T-helper 2 cell treated with Interferon-gamma antibody and Interleukin-4, amounts not matched to agents 100 ng/mL and 5 ng/mL, for 36 hours (primary cell): ENCODE results near the gene TSEN15. TPM values are rescaled to one million over a fixed set of nuclear protein-coding genes. Genes with fewer than 3 reads are reported as not detected.

Source experiments
- intact Hi-C: fragments of 100-400 bp; cut with micrococcal nuclease; formaldehyde crosslinking; loops from one replicate; pipeline ENCODE4 v1.15.1; 2023
- total RNA-seq: library from RNA; stranded (reverse); gene quantifications from 2 replicates; pipeline ENCODE4 v1.2.3, GENCODE V29; 2022

The TSEN15 gene
- total RNA-seq: 42.0 and 44.5 TPM in 2 replicates

DNA sequence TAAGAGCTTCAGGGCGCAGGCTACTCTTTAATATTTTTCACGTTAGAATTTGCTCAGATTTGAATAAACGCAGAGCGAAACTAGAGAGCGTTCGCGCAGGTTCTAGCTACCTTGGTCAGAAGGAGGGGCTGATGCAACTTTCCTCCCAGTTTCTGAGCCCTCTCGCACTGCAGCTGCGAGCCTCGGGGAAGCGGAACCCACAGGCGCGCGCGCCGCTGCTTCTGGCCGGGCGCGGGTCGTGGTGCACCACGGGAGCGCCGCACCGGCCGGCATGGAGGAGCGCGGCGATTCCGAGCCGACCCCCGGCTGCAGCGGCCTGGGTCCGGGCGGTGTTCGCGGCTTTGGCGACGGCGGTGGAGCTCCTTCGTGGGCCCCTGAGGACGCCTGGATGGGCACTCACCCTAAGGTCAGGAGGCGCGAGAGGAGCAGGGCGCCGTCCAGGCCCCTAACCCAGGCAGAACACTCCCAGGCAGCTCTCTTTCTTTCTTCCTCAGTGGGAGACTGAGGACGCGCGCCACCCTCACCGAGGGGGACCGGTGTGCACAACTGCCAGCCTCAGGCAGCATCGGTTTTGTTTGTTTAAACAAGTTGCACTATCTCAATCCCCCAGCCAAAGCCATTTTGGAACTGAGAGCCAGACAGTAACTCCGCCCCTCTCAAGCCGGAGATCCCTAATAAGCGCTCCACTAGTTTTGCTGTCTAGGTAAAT is at the start of gene TSEN15:
Gene TSEN15, plus strand, starts transcription at position 246 of the 709 bp plus-strand sequence. Its CDS starts 26 bp downstream, at position 272.
- intact Hi-C loops: loop anchor here (1.0 to 10.0 kb wide), 11 partner anchors 14 to 1106 kb away; partner anchors contain the start of genes APOBEC4, ARPC5, C1orf21 and COLGALT2

DNA sequence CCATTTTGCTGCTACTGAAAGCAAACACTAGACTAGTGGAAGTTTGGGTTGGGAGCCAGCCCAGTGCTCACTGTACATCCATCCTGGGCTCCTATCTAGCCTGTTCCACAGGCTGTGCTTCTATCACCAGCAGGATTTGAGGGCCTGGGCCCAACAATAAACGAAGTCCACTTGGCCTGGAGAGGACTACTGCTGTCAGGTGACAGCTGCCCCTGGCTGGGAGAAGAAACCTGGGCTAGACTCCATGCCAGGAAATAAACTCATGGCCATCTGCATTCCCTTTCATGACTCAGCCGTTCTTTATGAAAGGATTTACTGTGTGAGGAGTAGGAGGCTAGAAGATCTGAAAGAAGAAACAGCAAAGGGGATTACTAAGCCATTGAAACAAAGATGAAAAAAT is 49.5 kb upstream of the TSEN15 start:
- intact Hi-C loops: no loop called here

DNA sequence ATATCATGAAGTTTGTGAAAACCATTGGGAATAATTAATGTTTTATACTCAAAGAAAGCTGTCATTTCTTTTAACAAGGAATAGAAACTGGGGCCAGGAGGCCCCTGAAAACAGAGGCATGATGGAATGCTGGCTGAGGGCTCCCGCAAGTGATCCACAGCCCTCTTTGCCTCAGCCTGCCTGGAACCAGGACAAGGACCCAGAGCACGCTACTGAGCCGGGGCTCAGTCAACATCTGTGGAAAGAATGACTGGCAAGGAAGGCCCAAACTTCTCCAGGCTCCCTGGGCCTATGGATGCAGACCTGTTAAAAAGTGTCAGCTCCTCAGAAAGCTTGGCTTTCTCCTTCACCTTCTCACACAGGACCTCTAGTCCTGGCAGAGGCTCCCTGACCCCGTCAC is 46.6 kb upstream of the TSEN15 start:
- intact Hi-C loops: no loop called here

DNA sequence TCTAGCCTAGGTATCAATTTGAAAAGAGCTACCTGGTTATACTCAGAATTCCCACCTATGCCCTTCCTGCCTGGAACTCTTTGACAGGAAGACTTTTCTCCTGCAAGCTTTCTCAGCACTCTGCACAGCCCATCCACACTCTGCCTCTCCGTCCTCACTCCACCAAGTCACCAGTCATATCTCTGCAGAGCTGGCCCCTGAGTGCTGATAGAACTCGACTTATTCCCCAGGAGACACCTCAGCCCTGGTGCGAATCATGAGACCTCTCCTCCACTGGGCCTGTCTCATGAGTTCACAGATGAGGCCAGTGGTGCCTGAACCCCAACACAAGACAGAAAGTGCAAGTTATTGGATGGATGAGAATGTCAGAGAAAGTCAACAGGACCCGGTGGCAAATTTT is 46.0 kb upstream of the TSEN15 start:
- intact Hi-C loops: no loop called here

DNA sequence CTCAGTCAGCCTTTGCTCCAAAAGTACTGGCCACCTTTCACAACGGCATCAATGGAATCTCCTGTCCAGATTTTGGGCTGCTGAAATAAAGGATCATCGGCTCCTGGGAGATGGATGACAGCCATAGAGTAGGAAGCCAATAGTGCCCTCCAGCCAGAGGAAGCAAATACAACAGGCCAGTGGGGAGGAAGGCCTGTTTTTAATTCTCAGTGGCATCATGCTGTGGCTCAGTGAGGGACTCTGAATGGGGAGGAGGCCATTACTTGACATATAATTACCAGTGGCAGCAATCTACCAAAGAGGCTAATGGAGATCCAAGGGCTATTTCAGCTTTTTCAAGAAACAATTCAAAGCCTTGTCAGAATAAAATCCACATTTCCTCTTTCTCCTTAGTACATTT is 40.7 kb upstream of the TSEN15 start:
- intact Hi-C loops: no loop called here

DNA sequence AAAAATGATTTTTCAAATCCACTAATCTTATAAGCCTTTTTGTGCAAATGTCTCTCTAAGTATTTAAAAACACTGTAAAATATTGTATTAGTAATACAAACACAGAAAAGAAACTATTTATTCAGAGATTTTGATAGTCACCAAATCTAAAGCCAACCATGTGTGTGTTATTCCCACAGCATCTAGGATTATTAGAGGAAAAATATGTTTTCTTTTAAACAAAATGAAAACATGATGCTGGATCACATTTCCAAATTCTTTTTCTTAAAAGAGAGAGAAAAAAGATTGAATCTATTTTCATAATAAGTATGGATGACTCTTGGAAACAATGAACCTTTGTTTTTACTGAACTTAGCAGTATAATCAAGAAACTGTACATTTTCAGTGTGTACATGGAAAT is 39.3 kb upstream of the TSEN15 start:
- intact Hi-C loops: no loop called here

DNA sequence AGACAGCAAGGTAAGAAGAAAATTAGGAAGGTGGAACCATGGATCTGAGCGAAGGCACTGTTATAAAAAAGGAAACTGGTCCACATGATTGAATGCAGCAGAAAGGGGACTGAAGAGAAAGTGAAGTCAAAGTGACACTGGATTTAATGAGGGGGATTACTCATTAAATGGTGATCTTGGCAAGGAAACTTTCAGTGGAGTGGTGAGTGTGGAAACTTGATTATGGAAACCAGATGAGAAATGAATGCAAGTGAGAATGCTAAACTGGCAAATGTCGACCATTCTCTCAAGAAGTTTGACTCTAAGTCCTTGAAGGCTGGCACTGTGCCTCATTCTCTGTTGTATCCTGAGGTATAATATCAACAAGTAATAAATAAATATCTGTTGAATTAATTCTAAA is 37.3 kb upstream of the TSEN15 start:
- intact Hi-C loops: no loop called here

DNA sequence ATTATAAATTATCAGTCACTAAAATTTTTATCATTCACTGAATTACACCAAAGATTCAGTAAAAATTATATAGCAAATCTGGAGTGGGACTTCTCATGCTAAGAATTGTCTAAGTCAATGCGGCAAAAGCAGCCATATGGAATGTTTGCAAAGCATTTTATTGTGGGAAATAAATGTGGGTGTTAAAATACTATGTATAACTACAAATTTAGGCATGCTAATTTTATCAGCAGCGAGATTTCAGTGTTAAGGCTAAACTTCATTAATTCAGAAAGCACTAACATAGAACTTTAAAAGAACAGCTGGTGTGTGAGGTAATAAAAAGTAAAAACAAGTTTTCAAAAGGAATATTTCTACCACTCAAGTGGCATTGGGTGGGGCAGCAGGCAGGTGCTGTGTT is 35.4 kb upstream of the TSEN15 start:
- intact Hi-C loops: no loop called here

DNA sequence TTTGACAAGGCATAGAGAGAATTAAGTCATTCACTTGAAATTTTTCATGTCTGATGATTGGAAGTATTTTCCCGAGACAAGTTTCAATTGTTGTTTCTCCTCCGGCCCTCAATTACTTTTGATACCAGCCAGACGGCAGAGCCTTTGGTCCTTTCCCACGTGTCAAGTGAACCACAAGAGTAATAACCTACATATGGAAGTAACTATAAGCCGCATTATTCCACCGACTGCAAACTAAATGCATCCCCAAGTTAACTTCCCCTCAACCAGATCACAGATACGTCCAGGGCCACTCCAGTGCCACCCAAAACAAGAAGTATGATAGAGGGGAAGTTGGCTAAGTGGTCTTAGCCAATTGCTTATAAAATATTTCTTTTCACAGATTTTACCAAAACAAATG is 34.2 kb upstream of the TSEN15 start:
- intact Hi-C loops: no loop called here

DNA sequence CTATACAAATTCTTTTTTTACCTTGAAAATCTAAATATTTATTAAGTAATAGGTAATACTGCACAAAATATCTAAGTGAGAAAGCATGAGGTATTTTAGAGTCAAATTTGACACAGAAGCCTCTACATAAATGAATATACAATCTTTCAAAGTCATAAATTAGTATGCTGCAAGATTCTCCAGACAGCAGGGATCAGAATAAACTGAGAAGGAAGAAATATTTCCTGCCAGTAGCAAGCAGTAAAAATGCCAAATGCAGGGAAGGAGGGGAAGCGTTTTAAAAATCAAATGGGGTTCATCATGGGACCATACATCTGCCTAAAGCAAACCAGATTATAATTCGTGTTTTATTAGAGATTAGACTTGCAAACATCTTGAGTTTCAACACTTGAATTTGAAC is 32.9 kb upstream of the TSEN15 start:
- intact Hi-C loops: no loop called here

DNA sequence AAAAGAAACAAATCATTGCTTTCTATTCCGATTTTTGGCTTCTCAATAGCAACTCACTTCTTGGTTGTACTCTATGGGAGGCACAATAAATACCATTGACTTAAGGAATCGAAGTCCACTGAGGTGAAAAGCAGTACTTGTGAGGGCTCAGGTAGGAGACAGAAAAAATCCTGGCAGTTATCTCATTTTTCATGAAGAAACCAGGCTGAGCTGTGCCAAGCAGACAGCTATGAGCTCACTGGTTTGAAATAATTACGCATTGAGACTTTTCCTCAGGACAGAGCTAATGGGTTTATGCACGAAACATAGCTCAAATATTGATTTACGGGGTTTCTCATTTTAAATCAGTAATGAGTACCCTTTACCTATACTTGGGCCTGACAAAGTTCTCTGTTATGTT is 32.5 kb upstream of the TSEN15 start:
- intact Hi-C loops: no loop called here

DNA sequence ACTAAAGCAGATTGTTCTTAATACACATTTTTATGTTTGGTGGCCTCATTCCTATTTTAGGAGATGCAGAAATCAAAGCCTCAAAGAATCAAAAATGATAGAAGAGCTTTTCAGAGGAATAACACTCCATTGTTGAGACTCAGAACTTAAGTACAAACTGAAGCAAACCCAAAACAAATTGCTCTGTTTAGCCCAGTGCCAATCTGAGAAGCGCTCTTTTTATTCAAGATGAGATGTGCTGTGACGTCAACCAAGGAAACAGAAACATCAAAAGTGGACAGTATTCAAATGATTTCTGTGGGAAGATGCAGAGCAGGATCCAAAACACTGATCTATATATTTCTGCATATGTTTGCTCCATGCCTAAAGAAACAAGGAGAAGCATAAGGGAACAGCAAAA is 32.0 kb upstream of the TSEN15 start:
- intact Hi-C loops: no loop called here

DNA sequence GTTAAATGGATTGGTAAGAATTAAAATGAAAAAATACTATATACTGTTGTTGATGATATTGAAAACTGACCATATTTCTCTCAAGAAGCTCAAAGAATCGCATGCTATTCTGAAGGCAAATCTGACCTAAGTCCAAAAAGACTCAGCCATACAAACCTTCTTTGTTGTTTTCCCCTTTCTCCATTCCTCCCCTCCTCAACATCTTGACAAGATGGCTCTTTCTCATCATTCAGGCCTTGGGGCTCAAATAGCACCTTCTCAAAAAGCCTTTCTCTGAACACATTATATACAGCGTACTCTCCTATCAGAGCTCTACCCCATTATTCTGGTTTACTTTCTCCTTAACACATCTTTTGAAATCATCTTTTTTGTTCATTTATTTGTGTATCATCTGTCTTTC is 31.2 kb upstream of the TSEN15 start:
- intact Hi-C loops: no loop called here

DNA sequence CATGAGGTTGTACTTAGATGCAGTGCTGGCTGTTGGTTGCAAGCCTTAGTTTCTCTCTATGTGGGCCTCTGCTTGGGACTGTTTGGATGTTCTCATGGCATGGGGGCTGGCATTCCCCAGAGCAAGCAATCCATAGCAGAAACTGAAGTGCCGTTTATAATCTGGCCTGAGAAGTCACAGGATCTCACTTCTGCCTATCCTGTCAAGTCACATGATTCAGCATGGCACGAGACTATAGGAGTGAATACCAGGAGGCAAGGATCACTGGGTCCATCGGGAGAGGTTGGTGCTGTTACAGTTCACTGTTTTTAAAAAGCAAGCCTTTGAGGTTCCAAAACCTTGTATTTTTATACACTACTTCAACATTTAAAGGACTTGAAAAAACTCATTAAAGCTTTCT is 30.7 kb upstream of the TSEN15 start:
- intact Hi-C loops: no loop called here

DNA sequence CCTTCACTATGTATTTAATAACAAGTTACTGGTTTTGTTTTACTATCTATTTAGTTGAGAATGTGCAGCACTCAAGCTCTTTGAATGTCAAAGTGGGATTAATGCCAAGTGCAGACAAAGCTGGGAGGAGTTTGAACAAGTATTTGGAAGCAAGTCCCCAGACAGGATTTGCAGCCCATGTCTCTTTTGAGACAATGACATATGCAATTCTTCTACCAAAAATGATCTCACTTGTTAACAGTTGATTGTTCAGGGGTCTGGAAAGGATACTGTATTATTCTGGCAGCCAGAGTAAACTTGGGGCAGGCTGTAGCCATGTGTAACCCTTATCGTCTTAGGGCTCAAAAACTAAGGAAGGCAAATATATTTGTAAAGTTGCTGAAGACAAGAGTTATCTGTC is 29.8 kb upstream of the TSEN15 start:
- intact Hi-C loops: no loop called here

DNA sequence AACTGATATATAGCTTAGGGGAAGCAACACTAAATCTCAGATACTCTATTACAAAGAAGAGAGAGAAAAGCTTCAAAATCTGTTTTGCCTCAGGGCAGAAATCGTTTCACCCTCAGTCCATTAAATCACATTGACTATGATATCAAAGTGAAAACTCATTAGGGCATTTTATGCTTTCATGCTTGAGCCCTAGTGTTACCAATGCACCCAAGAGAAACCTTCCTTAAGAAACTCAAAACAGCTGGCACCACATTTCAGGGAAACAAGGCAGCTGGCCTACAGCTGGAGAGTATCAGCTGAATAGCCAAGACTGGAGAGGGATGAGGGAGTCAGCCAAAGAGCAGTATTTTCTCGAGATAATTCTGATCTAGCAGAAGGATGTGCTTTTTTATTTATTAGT is 28.9 kb upstream of the TSEN15 start:
- intact Hi-C loops: no loop called here

DNA sequence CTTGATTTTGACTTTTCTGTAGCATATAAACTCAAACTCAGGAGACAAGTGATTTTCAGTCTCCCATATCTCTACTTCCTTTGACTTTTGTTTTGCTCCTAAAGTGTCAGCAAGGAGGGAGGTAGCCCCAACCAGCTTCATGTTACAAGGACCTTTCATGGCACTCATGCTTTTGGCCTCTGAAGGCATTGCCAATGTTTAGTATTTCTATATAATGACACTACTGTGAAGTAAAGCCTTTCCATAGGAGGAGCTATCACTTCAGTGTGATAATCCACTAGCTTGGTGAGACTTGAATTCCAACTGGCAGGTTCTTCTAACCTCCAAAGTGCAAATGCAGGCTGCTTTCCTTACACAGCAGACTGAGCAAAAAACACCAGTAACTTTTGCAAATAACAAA is 28.4 kb upstream of the TSEN15 start:
- intact Hi-C loops: no loop called here

DNA sequence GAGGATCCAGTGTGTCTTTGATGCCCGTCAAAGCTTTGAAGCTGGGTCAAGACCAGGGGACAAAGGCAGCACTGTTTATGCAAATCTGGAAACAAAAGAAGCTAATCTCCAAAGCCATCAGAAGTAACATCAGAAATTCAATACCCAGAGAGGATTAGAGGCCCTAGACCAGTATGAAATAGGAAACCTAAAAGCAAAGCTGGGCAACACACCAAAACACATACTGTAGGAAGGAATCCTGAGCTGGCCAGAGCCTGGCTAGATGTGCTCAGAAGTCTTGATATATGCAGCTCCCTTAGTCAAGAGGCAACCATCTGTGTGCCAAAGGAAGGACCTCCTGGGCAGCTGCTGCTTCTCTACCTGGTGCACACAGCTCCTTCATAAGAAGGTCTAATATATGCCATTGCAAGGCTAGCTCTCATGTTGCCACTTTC is 26.3 kb upstream of the TSEN15 start:
- intact Hi-C loops: no loop called here

DNA sequence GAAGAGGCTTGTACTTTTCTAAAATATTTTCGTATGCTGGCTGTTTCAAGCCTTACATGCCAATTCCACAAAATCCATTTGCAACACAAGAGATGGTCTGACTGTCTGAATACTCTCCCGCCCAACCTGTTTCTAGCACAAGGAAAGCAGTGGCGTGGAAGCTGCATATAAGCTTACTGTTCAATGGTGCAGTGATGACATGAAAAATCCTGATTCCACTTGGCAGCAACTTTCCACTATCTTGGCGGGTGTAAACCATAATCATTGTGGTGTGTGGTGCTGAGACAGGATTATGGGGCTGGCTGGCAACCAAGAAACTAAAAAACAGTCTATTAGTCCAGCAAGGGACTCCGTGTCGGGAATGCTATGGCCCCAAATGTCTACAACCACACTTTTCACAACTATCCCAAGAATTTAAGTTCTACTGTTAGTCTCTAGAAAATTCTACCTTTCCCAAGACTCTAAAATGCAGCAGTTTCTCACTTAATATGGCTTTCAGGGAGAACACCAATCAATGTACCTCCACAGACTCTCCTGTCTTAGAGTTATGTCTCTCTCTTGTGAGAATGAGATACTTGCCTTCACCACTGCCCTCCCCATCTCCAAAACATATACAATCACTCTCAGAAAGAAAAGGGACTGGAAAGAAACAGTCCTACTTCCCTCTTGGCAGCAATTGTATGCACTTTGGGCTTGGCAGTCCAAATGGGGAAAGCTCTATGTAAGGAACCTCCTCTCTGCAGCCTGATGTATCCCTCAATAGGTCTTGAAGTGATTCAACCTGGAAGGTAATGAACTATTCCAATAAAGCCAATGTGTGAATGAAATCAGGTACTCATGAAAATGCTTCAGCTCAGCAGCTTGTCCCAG is 23.5 kb upstream of the TSEN15 start:
- intact Hi-C loops: no loop called here

DNA sequence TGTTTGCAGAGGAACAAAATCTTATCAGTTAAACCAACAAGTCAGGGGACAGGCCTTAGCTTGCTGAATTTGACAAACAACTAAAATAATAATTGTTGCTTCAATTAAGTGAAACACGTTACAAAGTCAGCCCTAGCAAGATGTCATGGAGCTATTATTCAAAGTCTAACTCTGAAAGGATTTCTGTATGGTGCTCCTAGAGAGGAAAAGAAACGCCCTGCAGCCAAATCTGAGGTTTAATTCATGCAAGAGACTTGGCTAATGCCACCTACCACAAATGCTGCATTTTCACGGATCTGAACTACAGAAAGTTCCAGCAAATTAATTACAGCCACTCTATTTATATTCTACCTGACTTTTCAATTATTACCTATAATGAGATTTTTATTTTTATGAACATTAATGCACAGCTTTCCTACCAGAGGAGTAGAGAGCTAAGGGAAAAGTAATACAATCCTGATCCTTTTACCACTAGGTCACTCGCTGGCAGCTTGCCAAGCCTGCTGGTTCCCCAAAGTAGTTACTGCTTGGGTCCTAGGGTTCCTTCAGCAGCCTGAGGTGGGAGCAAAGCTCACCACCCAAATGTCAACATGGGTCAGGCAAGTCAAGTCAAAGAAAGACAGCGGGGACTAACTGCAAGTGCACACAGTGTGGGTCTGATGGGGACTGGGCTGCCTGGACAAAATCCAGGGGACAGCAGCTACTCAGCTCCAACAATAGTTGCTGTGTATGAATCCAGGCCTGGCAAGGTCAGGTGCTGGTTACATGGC is 22.5 kb upstream of the TSEN15 start:
- intact Hi-C loops: no loop called here

DNA sequence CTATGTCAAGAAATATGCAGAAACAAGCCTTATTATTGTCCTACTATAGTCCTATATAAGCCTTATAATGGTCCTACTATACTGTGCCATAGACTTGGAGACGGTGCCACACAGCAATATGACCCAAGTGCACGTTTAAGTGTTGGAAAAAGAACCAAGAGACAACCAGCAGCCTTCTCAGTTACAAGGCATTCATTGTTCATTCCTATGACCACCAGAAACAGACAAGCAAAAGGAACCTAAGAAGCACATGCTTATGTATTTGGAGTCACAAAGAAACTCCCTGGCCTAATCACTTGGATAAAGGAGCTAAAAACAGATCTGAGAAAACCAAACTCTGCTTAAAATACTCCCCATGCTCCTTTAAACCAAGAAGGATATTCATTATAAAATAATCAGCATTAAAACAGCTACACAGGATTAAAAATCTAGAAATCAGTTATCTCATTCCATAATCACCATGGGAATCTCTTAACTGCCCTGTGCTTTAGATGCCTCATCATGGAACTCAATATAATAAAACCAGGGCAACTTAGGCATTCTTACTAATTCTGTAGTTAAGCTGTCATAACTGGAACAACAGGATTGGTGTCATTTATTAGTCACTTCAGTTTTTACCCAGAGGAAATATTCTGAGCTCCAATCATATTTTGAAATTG is 21.0 kb upstream of the TSEN15 start:
- intact Hi-C loops: no loop called here

DNA sequence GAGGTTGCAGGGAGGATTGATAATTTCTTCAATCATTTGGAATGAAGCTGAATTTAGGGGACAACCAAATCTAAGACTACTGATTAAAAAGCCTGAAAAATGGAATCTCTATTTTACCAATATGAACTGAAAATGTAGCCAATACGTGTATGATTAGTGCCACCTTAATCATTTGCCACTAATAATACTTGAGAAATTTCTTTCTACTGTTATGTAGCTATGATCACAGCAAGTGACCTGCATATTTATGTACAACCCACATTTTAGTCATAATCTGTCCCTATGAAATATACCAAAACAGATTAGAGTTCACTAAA is 20.5 kb upstream of the TSEN15 start:
- intact Hi-C loops: no loop called here
